Neural cell (in vitro differentiated cells): ENCODE measurements around the gene NOTCH4.

Experiments used
- EP300 ChIP-seq: fragments of 450-650 bp; conservative IDR thresholded peaks from 2 replicates; pipeline ENCODE4 v1.6.1; 2014; ENCODE audit warnings: antibody characterized with exemption, mild to moderate bottlenecking, moderate library complexity; ENCODE audit not compliant: poor library complexity, severe bottlenecking
- EZH2 ChIP-seq: fragments of 200-600, 300-800 bp; shearing (Covaris generic), sonication (generic); IDR thresholded peaks from 2 replicates; pipeline ENCODE4 v1.6.1; 2014; ENCODE audit warnings: antibody characterized with exemption, low read length, borderline replicate concordance, mild to moderate bottlenecking; ENCODE audit not compliant: insufficient read depth, poor library complexity, severe bottlenecking
- POLR2AphosphoS5 ChIP-seq: IDR thresholded peaks from 2 replicates; pipeline ENCODE4 v1.6.1; 2012
- RAD21 ChIP-seq: fragments of 450-650 bp; conservative IDR thresholded peaks from 2 replicates; pipeline ENCODE4 v1.6.1; 2014; ENCODE audit warnings: antibody characterized with exemption, mild to moderate bottlenecking, moderate library complexity
- SMC3 ChIP-seq: fragments of 450-650 bp; conservative IDR thresholded peaks from 2 replicates; pipeline ENCODE4 v1.6.1; 2014; ENCODE audit warnings: antibody characterized with exemption, mild to moderate bottlenecking, moderate library complexity; ENCODE audit not compliant: poor library complexity
- TAF1 ChIP-seq: IDR thresholded peaks from 2 replicates; pipeline ENCODE4 v1.6.1; 2012; ENCODE audit warnings: low read depth
- TF ChIP-seq, protein P1 (sequence below): fragments of 450-650 bp; IDR thresholded peaks from 2 replicates; pipeline ENCODE4 v1.5.1; 2014; ENCODE audit warnings: antibody characterized with exemption, mild to moderate bottlenecking, moderate library complexity; ENCODE audit not compliant: poor library complexity, severe bottlenecking
- TF ChIP-seq, protein P2 (sequence below): IDR thresholded peaks from 2 replicates; pipeline ENCODE4 v1.6.1; 2012; ENCODE audit warnings: borderline replicate concordance

DNA sequence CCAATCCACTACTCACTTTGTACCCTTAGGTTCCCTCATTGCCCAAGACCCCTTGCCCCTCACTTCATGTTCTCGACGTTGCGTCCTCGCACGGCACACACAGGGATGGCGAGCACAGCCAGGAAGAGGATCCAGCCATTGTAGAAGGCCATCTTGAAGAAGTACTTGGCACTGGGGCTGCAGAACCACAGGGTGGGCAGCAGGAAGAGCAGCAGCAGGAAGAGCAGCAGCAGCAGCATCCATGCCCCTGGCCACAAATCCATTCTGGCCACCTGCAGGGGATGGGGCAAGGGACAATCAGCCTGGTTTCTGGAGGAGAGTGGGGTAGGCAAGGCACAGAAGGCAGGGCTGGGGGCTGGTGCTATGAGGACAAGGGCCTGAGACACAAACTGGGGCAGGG is 52.6 kb downstream of the NOTCH4 start:
- TF ChIP-seq EZH2 (no peak), EP300 (no peak), SMC3 (no peak), POLR2AphosphoS5 (no peak), RAD21 (no peak), TAF1 (no peak)
- TF ChIP-seq, protein P1, sequence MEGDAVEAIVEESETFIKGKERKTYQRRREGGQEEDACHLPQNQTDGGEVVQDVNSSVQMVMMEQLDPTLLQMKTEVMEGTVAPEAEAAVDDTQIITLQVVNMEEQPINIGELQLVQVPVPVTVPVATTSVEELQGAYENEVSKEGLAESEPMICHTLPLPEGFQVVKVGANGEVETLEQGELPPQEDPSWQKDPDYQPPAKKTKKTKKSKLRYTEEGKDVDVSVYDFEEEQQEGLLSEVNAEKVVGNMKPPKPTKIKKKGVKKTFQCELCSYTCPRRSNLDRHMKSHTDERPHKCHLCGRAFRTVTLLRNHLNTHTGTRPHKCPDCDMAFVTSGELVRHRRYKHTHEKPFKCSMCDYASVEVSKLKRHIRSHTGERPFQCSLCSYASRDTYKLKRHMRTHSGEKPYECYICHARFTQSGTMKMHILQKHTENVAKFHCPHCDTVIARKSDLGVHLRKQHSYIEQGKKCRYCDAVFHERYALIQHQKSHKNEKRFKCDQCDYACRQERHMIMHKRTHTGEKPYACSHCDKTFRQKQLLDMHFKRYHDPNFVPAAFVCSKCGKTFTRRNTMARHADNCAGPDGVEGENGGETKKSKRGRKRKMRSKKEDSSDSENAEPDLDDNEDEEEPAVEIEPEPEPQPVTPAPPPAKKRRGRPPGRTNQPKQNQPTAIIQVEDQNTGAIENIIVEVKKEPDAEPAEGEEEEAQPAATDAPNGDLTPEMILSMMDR, result no peak
- TF ChIP-seq, protein P2, sequence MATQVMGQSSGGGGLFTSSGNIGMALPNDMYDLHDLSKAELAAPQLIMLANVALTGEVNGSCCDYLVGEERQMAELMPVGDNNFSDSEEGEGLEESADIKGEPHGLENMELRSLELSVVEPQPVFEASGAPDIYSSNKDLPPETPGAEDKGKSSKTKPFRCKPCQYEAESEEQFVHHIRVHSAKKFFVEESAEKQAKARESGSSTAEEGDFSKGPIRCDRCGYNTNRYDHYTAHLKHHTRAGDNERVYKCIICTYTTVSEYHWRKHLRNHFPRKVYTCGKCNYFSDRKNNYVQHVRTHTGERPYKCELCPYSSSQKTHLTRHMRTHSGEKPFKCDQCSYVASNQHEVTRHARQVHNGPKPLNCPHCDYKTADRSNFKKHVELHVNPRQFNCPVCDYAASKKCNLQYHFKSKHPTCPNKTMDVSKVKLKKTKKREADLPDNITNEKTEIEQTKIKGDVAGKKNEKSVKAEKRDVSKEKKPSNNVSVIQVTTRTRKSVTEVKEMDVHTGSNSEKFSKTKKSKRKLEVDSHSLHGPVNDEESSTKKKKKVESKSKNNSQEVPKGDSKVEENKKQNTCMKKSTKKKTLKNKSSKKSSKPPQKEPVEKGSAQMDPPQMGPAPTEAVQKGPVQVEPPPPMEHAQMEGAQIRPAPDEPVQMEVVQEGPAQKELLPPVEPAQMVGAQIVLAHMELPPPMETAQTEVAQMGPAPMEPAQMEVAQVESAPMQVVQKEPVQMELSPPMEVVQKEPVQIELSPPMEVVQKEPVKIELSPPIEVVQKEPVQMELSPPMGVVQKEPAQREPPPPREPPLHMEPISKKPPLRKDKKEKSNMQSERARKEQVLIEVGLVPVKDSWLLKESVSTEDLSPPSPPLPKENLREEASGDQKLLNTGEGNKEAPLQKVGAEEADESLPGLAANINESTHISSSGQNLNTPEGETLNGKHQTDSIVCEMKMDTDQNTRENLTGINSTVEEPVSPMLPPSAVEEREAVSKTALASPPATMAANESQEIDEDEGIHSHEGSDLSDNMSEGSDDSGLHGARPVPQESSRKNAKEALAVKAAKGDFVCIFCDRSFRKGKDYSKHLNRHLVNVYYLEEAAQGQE, result no peak
